GM19023 (cell line): ENCODE results near the gene DNAJB8.

ENCODE experiments used
- ATAC-seq: cut with Tn5 transposase; IDR thresholded peaks from one replicate; pipeline ENCODE4 v1.9.1; 2021; ENCODE audit warnings: mild to moderate bottlenecking, moderate library complexity; ENCODE audit not compliant: unreplicated experiment

DNAJB8 gene

DNA sequence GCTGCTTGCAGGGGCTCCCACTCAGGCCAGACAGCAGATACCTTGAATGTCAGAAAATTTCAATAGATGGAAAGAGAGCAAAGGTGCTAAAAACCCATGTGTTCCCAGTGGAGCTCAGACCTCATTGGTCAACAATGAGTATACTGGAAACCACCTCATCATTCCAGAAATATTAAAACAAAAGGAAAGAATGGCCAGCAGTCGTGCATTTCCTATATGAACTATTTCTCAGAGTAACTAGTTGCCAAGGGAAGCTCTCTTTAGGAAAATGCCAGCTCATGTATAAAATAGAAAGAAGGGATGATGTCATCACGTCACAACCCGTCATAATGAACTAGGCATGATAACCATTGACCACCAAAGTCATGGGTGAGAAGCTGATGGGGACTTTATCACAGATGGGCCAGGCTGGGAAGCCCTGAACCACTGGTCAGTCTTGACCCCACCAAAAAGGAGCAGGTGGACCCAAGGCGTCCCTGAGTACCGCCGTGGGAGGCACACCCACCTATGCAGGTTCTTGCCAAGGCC is 17.5 kb downstream of the DNAJB8 start:
- no peak for ATAC-seq

DNA sequence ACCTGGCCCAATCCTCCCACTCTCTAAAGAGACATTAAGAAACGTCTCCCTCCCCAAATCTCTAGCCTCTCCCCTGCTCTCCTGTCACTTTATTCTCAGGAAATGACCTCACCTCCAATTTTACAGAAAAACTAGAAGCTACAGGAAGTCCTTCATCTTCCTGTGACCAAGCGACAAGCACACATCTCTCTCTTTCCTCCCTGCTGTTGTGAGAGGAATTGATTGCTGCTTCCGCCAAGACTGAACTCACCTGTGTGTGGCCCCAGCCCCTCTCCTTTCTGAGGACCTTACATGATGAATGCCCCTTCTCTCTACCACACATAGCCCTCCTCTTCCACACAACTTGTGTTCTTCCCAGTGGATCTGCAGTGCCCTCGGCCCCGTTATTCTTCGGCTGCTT is 18.2 kb downstream of the DNAJB8 start:
- ATAC-seq: no peak

DNA sequence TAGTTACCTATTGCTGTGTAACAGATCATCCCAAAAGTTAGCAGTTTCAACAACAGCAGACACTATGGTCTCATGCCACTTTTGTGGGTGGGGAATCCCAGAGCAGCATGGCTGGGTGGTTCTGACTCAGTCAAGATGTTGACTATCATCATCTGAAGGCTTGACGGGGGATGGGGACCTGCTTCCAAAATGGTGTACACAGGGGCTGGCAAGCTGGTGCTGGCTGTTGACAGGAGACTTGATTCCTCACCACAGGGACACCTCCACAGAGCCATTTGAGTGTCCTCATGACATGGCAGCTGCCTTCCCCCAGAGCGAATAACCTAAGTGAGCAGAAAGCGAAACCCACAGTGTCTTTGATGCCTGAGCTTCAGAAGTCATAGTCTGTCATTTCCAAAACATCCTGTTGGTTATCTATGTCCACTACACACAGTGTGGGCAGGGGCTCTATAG is 19.1 kb downstream of the DNAJB8 start:
- ATAC-seq: peak; percentile 68

DNA sequence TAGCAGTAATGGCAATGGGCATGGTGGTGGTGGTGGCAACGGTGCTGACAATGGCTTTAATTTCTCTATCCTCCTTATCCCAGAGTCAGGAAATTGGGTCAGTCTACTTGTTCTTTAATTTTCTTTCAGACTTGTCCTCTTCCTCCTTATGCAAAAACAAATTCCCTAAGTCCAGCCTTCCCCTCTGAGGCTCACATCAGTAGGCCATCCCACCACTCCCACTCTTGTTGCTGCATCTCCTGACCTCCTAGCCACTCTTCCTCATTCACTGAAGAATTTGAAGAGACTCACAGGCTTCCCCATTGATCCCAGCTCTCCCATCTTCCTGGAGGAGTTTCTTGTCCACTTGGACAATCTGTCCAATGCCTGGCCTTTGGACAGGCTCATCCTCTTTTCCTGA is 19.9 kb downstream of the DNAJB8 start:
- ATAC-seq: no peak

DNA sequence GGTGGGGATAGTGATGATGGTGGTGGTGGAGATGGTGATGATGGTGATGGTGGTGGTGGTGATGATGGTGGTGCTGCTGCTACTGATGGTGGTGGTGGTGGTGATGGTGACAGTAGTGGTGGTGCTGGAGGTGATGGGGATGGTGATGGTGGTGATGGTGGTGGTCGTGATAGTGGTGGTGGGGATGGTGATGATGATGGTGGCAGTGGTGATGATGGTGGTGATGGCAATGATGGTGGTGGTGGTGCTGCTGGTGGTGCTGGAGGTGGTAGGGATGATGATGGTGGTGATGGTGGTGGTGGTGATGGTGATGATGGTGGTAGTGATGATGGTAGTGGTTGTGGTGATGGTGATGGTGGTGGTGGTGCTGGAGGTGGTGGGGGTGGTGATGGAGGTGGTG is 21.3 kb downstream of the DNAJB8 start:
- ATAC-seq: no peak

DNA sequence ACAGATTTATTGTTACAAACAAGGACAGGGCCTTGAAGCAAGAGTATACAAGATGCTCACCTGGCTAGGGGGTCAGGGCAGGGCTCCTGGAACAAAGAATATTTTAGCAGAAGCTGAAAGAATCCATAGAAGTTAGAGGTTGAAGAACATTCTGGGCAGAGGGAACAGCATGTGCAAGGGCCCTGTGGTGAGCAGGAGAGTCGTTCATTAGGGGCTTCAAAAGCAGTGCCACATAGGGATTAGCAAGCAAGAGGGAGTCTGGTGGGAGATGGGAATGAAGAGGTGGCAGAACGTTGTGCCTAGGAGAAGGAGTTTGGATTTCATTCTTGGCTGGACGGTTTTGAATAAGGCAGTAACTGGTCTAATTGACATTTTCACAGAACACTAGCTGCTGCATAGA is 22.9 kb downstream of the DNAJB8 start:
- no peak for ATAC-seq

DNA sequence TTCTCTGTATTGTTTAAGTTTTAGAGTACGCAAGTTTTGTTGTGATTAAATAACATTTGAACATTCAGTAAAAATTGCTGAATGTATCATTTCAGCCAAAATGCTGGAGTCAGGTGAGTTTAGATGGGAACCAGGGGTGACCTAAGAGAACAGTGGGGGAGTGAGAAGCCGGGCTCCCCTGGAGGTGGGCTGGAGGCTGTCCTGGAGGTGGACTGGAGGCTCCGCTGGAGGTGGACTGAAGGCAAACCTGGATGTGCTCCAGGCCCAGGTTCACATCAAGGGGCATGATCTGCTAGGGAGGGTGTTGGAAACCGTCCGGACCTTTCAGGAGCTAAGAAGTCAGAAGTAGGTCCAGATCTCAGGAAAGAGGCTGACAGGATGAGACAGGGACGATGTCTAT is 23.7 kb downstream of the DNAJB8 start:
- ATAC-seq: no peak

DNA sequence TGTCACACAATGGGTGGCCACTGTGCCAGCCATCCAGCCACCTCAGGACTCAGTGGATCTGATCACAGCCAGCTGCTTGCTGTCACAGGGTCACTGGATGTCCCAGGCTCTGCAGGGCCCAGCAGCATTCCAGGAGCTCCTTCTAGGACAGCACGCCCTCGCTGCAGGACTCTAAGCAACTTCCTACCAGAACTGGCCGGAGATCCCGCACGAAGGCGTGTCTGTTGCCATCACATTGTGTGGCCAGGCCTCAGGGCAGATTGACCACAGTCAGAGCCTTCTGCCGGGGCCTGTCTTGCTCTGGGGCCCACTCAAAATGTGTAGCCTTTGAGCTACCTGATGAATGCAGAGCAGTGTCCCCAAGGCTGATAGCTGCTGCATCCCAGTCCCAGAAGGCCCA is 24.6 kb downstream of the DNAJB8 start:
- no peak for ATAC-seq

DNA sequence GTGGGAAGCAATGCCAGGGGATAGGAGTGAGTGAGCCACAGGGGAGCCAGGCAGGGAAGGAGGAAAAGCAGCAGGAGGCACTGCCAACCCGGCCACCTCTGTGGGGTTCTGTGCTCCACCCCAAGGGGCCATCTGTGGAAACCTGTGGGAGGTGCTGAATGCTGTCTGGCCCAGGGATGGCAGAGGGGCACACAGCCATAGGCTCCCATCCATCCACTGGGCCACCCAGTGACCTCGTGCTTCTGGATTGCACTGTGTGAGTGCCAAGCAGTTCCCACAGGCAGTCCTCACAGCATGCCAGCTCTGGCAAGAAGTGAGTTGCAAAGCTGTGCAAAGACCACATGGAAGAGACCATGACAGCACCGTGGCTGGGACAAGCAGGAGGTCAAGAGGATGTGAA is 27.5 kb downstream of the DNAJB8 start:
- ATAC-seq: no peak

DNA sequence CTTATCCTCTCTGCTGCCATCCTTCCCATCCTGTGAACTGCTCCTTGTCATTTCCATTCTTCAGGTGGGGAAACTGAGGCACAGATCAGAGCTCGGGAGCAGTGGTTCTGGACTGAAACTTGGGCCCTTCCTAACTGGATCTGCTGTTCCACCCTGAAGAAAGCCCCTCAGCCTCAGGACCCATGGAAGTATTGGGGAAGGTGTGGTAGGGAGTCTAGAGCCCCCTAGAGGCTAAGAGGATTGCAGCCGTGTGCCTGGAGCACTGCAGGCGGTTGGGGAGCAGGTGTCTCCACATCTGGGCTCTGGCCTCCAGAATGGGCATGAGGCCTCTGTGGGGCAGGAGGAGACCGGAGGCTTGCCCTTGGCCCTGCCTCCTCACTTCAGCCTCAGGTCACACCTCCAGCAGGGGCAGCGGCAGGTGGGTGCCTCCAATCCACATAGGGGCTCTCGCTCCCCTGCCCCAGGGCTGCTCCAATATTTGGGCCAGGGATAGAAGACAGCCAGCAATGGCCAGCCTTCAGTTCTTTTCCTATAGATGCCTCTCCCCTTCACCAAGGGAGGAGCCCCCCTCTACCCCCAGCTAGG is 28.1 kb downstream of the DNAJB8 start:
- no peak for ATAC-seq

DNA sequence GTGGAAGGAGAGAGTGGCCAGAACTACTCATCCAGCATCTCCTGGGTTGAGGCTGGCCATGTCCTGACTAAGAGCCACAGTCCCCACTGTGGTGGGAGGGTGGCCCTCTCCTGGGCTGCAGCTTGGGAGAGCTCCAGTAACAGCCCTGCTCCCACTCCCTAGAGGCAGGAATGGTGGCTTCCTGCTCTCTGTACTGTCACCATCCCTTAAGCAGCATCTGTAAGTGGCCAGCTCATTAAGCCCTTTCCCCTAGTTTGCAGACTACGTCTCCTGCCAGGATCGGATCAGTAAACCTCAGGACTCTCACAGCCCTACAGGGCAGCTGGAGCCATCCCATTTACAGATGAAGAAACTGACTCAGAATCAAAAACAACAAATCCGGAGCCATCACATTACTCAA is 30.5 kb downstream of the DNAJB8 start:
- ATAC-seq: no peak

DNA sequence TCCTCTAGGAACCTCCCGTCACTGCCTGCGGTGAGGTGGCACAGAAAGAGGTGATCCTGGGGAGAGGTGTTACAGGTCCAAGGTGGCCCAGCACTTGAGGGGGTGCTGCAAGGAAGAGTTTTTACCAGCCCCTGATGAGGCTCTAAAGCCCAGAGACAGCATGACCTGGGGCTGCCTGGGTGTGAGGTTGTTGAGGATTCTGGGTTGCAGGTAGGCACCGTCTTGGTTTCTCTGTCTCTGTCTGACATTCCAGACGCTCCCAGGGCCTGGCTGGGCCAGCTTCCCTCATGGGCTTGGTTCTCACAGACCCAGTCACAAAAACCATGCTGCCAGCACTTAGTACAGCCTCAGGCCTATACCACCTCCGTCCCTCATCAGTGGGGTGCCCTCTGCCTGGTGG is 31.1 kb downstream of the DNAJB8 start:
- ATAC-seq: no peak

DNA sequence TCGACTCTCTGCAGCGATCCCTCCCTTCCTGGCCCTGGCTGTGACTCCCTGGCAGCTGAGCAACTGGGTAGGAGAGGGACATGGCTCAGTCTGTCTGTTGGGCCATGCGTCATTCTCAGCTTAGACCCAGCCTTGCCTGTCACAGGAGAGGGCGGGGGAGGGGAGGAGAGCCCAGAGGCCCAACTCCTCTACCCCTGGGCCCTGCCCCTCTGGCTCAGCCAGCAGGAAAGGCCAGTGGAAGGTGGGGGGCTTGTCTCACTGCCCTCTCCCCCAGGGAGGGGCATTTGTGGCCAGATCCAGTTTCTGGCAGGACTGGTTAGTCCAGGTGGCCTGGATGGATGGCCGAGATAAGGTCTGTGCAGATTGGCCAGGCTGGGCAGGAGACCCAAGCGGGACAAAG is 31.6 kb downstream of the DNAJB8 start:
- ATAC-seq: no peak

DNA sequence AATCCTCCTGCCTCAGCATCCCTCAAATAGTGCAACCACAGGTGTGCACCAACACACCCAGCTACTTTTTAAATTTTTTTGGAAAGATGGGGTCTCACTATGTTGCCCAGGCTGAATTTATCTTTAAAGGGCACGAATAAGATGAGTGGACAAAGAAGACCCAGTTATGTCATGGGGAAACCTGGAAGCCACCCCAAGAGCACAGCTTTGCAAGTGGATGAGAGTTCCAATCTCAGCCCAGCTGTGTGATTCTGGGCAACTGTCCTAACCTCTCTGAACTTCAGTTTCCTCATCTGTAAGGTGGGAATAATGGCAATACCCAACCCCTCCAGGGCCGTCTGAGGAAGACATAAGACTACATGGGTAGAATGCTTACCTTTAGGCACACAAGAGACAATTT is 32.2 kb downstream of the DNAJB8 start:
- no peak for ATAC-seq

DNA sequence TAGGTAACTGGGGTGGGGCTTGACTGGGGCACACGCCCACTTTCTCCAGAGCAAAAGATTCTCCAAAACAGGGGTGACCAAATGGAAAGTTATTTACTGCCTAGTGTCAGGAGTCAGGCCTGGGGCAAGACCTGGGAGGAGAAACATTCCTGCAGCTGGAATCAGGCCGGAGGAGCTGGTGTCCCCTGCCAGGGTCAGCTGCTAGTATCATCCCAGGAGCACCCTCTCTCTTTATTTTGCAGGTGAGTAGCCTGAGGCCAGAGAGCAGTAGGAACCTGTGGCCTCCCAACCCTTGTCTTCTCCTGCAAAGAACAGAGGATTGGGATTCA is 32.9 kb downstream of the DNAJB8 start:
- no peak for ATAC-seq

DNA sequence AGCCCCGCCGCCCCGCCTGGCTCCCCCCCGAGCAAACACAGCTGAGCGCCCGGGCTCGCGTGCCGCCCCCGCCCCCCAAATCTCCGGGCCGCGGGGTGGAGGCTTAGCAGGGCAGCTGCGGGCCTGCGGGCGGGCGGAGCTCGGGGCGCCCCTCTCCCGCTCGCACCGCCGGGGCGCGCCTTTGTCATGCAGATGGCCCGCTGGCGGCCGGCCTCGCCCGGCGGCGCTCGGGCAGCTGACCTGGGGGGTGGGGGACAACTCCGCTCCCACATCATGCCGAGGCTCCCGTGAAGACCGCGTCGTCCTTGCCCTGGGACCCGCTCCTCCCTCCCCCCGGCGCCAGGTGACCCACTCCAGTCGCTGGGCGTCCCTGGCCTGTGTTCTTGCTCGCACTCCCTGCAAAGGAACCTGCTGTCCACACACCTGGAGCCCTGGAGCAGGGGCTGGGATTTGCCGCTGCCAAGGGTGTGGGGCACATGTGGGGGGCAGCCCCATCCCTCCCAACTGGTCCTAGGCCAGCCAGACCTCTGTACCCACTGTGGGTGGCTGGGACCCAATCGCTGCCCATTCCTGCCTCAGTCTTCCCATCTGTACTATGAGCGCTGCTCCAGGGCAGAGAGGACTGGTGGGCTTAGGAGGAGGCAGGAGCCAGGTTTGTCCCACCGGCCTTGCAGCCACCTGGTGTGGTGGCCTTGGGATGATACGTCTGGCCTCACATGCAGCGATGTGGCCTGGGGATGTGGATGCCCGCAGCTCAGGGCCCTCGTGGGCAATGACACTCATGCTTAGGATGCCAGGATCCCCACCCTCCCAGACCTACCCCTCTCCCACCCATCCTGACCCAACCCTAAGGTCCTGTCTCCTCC is 33.5 kb downstream of the DNAJB8 start:
- ATAC-seq: no peak

DNA sequence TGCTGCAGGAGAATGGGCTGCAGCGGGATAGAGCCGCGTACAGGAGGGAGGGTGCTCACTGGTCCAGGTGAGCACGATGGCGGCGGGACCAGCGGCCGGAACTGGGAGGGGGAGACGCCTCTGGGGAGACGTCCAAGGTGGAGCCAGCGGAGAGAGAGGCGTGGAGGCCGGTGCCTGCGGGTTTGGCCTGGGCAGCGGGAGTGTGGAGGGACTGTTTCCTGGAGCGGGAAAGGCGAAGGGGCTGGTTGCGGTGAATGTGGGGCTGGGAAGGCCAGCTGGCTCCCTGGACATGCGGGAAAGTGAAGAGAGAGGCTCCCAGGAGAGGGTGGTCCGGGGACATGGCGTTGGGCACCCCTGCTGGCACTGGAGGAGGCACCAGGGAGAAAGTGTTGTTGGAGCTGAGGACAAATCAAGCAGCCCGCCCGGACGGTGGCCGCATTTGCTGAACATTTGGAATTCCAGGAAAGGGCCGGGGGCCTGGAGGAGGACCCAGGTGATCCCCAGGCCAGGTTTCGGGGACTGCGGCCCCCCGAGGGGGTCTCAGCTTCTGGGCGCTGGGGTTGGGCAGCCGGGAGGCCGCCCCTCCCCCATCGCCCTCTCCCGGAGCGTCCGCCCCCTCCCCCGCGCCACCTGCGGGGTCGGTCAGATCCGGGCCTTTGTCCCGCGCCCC is 34.3 kb downstream of the DNAJB8 start:
- no peak for ATAC-seq

DNA sequence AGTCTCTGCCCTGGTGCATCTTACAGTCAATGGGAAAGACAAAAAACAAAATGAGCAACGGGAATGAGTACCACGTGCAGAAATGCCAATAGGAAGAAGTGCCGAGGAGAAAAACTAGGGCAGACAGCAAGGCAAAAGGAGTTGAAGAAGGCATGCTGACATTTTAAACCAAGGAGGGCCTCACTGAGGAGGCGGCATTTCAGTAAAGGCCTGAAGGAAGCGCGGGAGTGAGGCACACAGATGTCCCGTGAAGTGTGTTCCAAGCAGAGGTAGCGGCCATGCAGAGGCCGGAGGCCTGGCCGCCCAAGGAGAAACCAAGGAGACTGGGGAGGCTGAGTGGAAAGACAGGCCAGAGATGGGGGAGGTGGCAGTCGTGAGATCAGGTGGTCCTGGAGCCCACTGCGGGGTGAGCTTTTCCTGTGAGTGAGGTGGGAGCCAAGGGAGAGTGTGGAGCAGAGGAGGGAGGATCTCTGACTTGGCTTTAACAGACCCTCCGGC is 34.8 kb downstream of the DNAJB8 start:
- ATAC-seq: no peak

DNA sequence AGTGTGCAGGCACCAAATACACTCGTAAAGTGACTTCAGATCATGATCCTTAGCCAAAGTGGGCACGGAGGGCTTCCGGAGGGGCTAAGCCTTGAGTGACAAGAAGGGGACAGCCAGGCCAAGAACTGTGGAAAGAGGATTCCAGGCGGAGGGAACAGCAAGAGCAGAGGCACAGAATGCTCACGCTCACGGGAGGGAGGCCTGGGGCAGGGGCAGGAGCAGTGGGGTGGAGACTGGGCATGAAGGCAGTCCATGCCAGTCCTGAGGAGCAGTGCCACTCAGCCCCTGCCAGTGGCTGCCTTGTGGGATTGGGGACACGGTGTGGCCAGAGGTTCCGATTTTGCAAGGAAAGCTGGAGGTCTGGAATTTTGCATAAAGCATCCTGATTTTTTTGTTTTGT is 36.0 kb downstream of the DNAJB8 start:
- ATAC-seq: no peak

DNA sequence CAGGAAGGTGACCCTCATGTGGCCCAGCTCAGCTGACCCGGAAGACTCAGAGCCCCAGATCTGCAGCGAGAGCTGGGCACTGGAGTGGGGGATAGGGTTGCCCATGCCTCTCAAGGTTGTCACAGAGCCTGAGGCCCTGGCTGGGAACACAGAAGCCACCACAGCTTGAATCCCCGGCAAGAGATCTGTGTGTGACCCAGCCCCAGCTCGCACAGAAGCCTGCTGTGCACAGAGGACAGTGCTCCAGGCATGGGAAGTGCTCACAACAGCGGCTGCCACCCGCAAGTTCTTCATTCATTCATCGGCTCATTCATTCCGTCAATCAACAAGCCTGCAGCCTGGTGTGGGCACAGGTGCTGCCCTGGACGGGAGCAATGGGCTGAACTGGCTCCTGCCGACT is 36.4 kb downstream of the DNAJB8 start:
- no peak for ATAC-seq

DNA sequence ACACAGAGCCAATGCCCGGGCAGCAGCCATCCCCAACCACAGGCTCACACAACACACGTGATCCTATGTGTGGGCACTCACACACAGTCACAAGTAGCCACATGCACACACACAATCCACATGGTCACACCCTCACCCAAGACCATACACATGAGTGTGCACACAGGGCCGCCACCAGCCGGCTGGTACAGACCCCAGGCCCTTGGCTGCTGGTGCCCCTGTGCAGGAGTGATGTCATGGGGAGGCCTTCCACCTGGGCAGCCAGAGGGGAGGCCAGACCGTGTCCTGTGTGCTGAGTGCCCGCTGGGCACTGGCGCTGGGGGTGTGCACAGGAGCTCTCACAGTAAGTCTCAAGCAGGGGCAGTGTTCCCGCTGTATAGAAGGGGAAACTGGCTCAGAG is 36.9 kb downstream of the DNAJB8 start:
- ATAC-seq: no peak

DNA sequence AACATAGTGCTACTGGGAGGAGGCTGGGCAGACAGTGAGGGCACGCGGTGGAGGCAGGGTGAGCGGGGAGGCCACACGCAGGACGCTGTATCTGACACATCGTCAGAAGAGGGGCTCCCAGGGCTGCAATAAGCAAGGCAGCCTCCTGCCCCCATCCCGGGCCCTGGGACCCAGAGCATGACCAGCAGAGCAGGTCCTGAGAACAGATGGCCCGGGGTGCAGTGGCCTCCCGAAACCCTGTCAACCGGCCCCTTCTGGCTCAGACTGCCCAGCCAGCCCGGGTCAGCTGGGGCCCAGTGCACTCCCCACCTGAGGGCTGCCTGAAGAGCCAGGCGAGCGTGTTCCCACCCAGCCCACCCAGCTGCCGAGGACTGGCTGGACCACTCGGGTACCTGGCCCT is 37.4 kb downstream of the DNAJB8 start:
- ATAC-seq: no peak
